Measurements from ENCODE around the gene RENBP.

The RENBP gene

GRCh38 chrX:153919281-153919680 is 25.2 kb downstream of the RENBP start:
- no peak for DNase-seq (ENCODE audit: low spot score)

GRCh38 chrX:153917869-153918268 is 26.6 kb downstream of the RENBP start:
- DNase-seq (ENCODE audit: low spot score), result no peak

- DNase-seq (ENCODE audit: low spot score), result no peak
Measured at GRCh38 chrX:153913701-153914100, 30.7 kb downstream of the RENBP start.

- no peak for DNase-seq (ENCODE audit: low spot score)
Measured at GRCh38 chrX:153913211-153913610, 31.2 kb downstream of the RENBP start.

- no peak for DNase-seq (ENCODE audit: low spot score)
Measured at GRCh38 chrX:153911798-153912197, 32.6 kb downstream of the RENBP start.

GRCh38 chrX:153910446-153910845 is 34.0 kb downstream of the RENBP start:
- no peak for DNase-seq (ENCODE audit: low spot score)

GRCh38 chrX:153909980-153910360 is 34.5 kb downstream of the RENBP start:
- DNase-seq (ENCODE audit: low spot score), result no peak

- DNase-seq (ENCODE audit: low spot score), result no peak
Measured at GRCh38 chrX:153909024-153909979, 35.1 kb downstream of the RENBP start.

- DNase-seq (ENCODE audit: low spot score), result no peak
Measured at GRCh38 chrX:153908219-153908860, 36.1 kb downstream of the RENBP start.

GRCh38 chrX:153907456-153907855 is 37.0 kb downstream of the RENBP start:
- no peak for DNase-seq (ENCODE audit: low spot score)

- DNase-seq (ENCODE audit: low spot score), result no peak
Measured at GRCh38 chrX:153906126-153906917, 38.1 kb downstream of the RENBP start.

GRCh38 chrX:153905481-153906095 is 38.9 kb downstream of the RENBP start:
- no peak for DNase-seq (ENCODE audit: low spot score)

- no peak for DNase-seq (ENCODE audit: low spot score)
Measured at GRCh38 chrX:153903991-153904957, 40.2 kb downstream of the RENBP start, which contains the start of gene AVPR2. Gene AVPR2, plus strand, starts transcription at chrX:153904673. Its CDS starts 473 bp downstream, at chrX:153905146.

GRCh38 chrX:153903238-153903980 is 41.0 kb downstream of the RENBP start:
- no peak for DNase-seq (ENCODE audit: low spot score)

- no peak for DNase-seq (ENCODE audit: low spot score)
Measured at GRCh38 chrX:153902385-153902784, 42.1 kb downstream of the RENBP start.

- DNase-seq (ENCODE audit: low spot score), result no peak
Measured at GRCh38 chrX:153901753-153902140, 42.7 kb downstream of the RENBP start.

- DNase-seq (ENCODE audit: low spot score), result no peak
Measured at GRCh38 chrX:153900831-153901752, 43.4 kb downstream of the RENBP start.

- no peak for DNase-seq (ENCODE audit: low spot score)
Measured at GRCh38 chrX:153897899-153898298, 46.5 kb downstream of the RENBP start.

- no peak for DNase-seq (ENCODE audit: low spot score)
Measured at GRCh38 chrX:153889123-153889522, 55.3 kb downstream of the RENBP start.
